GM13976 (cell line): Measurements from ENCODE around the gene TOMM40L.
"Not testable (repeated sequence)": the region's sequence is repeated elsewhere in the genome, so short reads cannot be mapped to it uniquely, and the experiment has no call there.

Experiments used
- DNase-seq: peaks from one replicate; pipeline ENCODE4 v3.0.0; 2012; ENCODE audit warnings: low spot score
- in situ Hi-C: fragments of 300-500 bp; cut with MboI; formaldehyde crosslinking; loops from one replicate; pipeline ENCODE4 v1.12.0; 2022; ENCODE audit warnings: low sequenced_read_pairs, mixed read lengths, inconsistent platforms; ENCODE audit not compliant: unreplicated experiment
- TF ChIP-seq, protein P1 (sequence below): IDR thresholded peaks from 2 replicates; pipeline ENCODE4 v1.5.1; 2012; ENCODE audit warnings: borderline replicate concordance, mild to moderate bottlenecking; ENCODE audit not compliant: insufficient read depth; ENCODE audit errors: extremely low read depth, missing control alignments, control extremely low read depth

TOMM40L gene

DNA sequence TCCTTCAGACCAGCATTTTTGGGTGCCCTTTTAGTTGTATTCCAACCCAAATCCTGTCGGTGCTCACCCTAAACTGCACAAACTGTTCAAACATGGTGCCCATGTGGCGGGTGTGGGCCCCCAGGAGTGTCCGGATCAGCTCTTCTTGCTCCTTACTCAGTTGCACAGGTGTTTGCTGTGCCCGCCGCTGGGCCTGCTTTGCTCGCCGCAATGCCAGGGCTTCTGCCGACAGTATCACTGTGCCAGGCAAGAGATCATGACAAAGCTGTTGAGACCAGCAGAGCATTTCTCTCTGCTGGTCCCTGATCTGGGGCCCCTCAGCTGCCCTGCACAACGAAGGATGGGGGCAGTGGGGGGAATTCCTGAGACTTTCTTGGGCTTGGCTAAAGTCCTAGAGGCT, 7.2 kb downstream of the TOMM40L start:
- DNase-seq: no peak
- TF ChIP-seq, protein P1, sequence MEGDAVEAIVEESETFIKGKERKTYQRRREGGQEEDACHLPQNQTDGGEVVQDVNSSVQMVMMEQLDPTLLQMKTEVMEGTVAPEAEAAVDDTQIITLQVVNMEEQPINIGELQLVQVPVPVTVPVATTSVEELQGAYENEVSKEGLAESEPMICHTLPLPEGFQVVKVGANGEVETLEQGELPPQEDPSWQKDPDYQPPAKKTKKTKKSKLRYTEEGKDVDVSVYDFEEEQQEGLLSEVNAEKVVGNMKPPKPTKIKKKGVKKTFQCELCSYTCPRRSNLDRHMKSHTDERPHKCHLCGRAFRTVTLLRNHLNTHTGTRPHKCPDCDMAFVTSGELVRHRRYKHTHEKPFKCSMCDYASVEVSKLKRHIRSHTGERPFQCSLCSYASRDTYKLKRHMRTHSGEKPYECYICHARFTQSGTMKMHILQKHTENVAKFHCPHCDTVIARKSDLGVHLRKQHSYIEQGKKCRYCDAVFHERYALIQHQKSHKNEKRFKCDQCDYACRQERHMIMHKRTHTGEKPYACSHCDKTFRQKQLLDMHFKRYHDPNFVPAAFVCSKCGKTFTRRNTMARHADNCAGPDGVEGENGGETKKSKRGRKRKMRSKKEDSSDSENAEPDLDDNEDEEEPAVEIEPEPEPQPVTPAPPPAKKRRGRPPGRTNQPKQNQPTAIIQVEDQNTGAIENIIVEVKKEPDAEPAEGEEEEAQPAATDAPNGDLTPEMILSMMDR: no peak
- in situ Hi-C loops: no loop called here

DNA sequence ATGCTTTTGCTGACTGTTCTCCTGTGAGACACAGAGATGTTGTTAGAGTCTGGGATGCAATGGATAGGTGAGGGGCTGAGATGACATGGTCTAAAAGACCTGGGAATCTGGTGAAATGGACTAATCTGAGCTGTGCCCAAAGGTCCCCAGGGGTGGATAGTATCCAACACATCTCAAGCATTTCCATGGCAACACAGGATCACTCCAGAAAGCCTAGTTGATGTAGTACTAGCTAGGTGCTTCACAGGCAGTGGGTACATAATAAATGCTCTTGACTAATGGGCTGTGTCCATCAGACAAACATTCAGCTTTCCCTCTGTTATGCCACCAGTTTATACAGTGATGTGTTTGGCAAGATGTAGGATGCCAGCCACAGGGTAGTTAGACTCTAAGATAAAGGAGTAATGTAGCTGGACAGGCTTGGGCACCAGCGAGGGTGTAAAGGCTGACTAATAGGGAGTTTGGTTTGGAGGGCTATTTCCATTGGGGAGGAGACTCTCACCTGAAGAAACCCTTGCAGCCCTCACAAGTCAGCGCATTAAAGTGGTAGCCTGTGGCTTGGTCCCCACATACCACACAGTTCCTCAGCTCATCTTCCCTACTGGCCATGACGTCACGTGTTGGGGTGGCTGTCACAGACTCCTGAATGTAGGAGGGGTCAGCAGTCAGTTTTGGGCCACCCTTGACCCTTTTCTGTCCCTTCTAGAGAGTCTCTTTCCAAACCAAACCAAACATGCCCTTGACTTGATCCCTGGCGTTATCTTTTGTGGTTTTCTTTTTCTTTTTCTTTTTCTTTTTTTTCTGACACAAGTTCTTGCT, 10.3 kb downstream of the TOMM40L start:
- DNase-seq: no peak
- in situ Hi-C loops: no loop called here
- TF ChIP-seq, protein P1: no peak

DNA sequence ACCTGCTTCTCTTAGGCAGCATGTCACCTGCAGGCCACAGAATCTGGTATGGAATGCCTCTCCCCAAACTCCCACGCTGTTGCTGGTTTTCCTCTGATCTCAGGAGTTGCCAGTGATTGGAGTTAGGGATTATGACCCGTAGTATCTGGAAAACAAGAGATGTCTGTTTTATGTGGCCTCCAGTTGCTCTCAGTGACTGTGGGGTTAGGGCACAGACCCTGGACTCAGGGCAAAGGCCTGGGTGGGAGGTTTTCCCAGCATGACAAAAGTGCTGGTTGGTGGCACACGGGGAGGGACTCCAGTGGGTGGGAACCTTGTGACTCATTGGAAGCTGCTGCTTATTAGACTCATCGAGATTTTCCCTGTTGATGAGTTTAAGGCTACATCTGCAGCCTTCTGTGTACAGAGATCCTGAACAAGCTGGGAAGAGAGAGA, 12.2 kb downstream of the TOMM40L start, which contains the start of gene NR1I3:
Gene NR1I3, minus strand, starts transcription at position 165 of the 435 bp plus-strand sequence. CDS start 1,638 bp downstream, outside the sequence.
- in situ Hi-C loops: no loop called here
- TF ChIP-seq, protein P1: no peak
- no peak for DNase-seq

DNA sequence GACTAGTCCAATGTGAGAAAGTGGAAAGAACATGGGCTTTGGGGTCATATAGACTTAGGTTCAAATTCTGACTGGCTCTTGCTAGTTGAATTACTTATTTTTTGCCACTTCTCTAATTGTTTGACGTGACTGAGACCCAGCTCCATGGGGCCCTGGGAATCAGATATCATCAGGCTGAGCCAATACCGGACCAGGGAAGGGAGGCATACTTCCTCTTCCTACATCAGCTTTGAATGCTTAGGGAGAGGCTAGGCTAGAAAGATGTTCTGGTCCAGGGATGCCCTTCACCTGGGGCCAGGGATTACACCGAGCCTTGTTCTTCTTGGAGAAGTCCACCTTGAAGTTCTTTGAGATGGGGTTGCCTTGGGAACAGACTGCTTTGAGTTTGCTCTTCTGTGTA, 15.8 kb downstream of the TOMM40L start:
- in situ Hi-C loops: no loop called here
- DNase-seq: no peak
- TF ChIP-seq, protein P1: no peak

DNA sequence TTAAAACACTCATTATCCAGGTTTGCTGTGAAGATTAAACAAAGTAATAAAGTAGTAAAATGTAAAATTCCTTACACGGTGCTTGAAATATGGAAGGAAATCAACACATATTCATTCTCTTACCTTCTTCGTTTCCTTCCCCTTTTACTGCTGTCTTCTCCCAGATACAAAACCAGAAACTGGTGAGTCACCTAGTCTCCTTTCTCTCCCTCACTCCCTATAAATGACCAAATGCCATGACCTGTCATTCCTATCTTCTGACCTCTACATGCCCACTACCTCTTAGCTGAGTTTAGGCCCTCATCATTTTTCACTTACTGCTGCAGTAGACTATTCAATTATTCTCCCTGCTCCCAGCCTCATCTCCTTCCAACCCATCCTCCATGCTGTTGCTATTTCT, 16.5 kb downstream of the TOMM40L start:
- DNase-seq: no peak
- in situ Hi-C loops: no loop called here

DNA sequence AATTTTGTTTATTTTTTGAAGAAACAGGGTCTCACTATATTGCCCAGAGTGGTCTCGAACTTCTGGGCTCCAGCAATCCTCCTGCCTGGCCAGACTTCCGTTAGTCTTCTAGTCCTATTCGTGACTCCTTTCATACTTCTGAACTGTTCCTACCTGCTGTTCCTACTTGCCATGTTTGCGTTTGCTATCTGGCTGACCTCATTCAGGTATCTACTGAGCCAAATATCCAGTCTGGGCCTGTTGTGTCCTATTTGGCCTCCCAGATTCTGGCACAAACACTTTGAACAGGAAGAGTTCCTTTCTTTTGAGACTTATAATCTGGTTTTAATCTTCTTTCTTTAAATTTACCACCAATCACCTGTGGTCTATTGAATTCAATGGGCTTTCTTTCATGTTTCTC, 19.0 kb downstream of the TOMM40L start:
- in situ Hi-C loops: no loop called here
- DNase-seq: no peak
- TF ChIP-seq, protein P1: no peak

More for the DNA sequence above, 16.5 kb downstream of the TOMM40L start:
- TF ChIP-seq, protein P1: no peak

DNA sequence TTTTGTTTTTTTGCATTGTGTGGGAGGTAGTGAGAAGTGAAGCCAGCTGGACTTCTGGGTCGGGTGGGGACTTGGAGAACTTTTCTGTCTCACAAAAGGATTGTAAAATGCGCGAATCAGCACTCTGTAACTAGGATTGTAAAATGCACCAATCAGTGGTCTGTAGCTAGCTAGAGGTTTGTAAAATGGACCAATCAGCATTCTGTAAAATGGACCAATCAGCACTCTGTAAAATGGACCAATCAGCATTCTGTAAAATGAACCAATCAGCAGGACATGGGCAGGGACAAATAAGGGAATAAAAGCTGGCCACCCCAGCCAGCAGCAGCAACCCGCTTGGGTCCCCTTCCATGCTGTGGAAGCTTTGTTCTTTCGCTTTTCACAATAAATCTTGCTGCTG, 24.2 kb downstream of the TOMM40L start:
- DNase-seq, in situ Hi-C loops: not testable (repeated sequence)
